PC-9 (cell line): ENCODE data around the gene PEMT. TPM values are rescaled to one million over a fixed set of nuclear protein-coding genes. Genes with fewer than 3 reads are reported as not detected.

ENCODE experiments used
- BruUV-seq: library from RNA; stranded (reverse); fragments of 400-500 nt; replicated peaks from 2 replicates; lab custom pipeline; 2021; lab: Mats Ljungman, UMichigan
- CTCF ChIA-PET: fragments of 300-600 bp; sonication (Branson Sonifier 250); formaldehyde crosslinking; loops from one replicate; lab custom pipeline; 2022; ENCODE audit warnings: antibody characterized with exemption; lab: Charles Lee
- POLR2A ChIA-PET: fragments of 300-600 bp; sonication (Branson Sonifier 250); formaldehyde crosslinking; loops from one replicate; lab custom pipeline; 2022; ENCODE audit warnings: antibody characterized with exemption; ENCODE audit not compliant: unreplicated experiment; lab: Charles Lee
- DNase-seq, 2 experiments: peaks; one replicate each; pipeline versions ENCODE4 v3.0.0 to v3.0.0-alpha.2; 2015 to 2022; ENCODE audit warnings: mixed read lengths in 1 of 2
- H2AFZ ChIP-seq: fragments of 200-600 bp; sonication (generic); 2 replicates; pipeline ENCODE4 v1.8.1; 2017; ENCODE audit warnings: antibody characterized with exemption
- H3F3A ChIP-seq: fragments of 200-600 bp; sonication (generic); 2 replicates; pipeline ENCODE4 v1.8.1; 2017; ENCODE audit warnings: antibody characterized with exemption, mild to moderate bottlenecking, low read depth; ENCODE audit not compliant: insufficient read depth
- H3K27ac ChIP-seq: fragments of 200-600 bp; sonication (generic); 2 replicates; pipeline ENCODE4 v1.6.1; 2016; ENCODE audit warnings: mixed run types
- H3K27me3 ChIP-seq: fragments of 200-600 bp; sonication (generic); 2 replicates; pipeline ENCODE4 v1.6.1; 2016; ENCODE audit warnings: low read depth, mixed run types; ENCODE audit not compliant: insufficient read depth
- H3K36me3 ChIP-seq: fragments of 200-600 bp; sonication (generic); 2 replicates; pipeline ENCODE4 v1.6.1; 2016; ENCODE audit warnings: low read depth, mixed run types
- H3K4me1 ChIP-seq: fragments of 200-600 bp; sonication (generic); replicated peaks from 2 replicates; pipeline ENCODE4 v1.6.1; 2016; ENCODE audit warnings: mixed run types; ENCODE audit not compliant: insufficient read depth
- H3K4me2 ChIP-seq: fragments of 200-600 bp; sonication (generic); 2 replicates; pipeline ENCODE4 v1.6.1; 2017; ENCODE audit warnings: mixed run types
- H3K4me3 ChIP-seq: fragments of 200-600 bp; sonication (generic); 2 replicates; pipeline ENCODE4 v1.6.1; 2016; ENCODE audit warnings: mixed run types
- H3K79me2 ChIP-seq: fragments of 200-600 bp; sonication (generic); 2 replicates; pipeline ENCODE4 v1.6.1; 2017; ENCODE audit warnings: low read depth, mixed run types
- H3K9me2 ChIP-seq: fragments of 200-600 bp; sonication (generic); 2 replicates; pipeline ENCODE4 v1.8.1; 2017; ENCODE audit warnings: mild to moderate bottlenecking; ENCODE audit not compliant: insufficient read depth
- H3K9me3 ChIP-seq: fragments of 200-600 bp; sonication (generic); 2 replicates; pipeline ENCODE4 v1.8.1; 2016; ENCODE audit warnings: low read depth; ENCODE audit not compliant: insufficient read depth
- H4K20me1 ChIP-seq: fragments of 200-600 bp; sonication (generic); 2 replicates; pipeline ENCODE4 v1.8.1; 2017; ENCODE audit not compliant: insufficient read depth
- CTCF ChIP-seq: fragments of 200-600 bp; sonication (generic); conservative IDR thresholded peaks from 2 replicates; pipeline ENCODE4 v1.6.1; 2017; ENCODE audit warnings: mixed run types, antibody characterized with exemption, mild to moderate bottlenecking, moderate library complexity
- EZH2 ChIP-seq: fragments of 200-600 bp; sonication (generic); IDR thresholded peaks from 2 replicates; pipeline ENCODE4 v1.8.0; 2017; ENCODE audit warnings: antibody characterized with exemption, low read depth
- intact Hi-C: fragments of 100-400 bp; cut with micrococcal nuclease; formaldehyde crosslinking; loops from one replicate; pipeline ENCODE4 v1.10.0; 2022; ENCODE audit not compliant: unreplicated experiment
- total RNA-seq: library from RNA; stranded (reverse); gene quantifications from 2 replicates; pipeline ENCODE4 v1.2.3, GENCODE V29; 2021

Gene PEMT
- total RNA-seq, 1 experiment from 2014 or later, result 61.2 TPM

- intact Hi-C loops, result loop anchor here (10.0 kb wide), 1 partner anchor 415 kb away; no protein-coding TSS in a partner anchor
- Histone ChIP-seq H4K20me1 (peaks cover 21% of the 10 kb centered on the region), H3K27ac (no peak overlapping the region), H3K27me3 (no peaks in the 10 kb centered on the region), H3K36me3 (no peaks in the 10 kb centered on the region), H3K9me2 (no peaks in the 10 kb centered on the region), H3K4me3 (no peak overlapping the region), H3F3A (0 out of 2 replicates have a peak, but pooled peaks cover under 1% of the 10 kb centered on the region), H3K9me3 (no peaks in the 10 kb centered on the region), H3K4me2 (no peak overlapping the region), H2AFZ (no peak overlapping the region), H3K4me1 (no peaks in the 10 kb centered on the region; the same call in 1 of the 2 replicates), H3K79me2 (no peaks in the 10 kb centered on the region)
- ChIA-PET POLR2A (interaction anchor here (0.6 kb wide), 1 partner anchor 80 kb away, joined by 8 read pairs; no protein-coding TSS in a partner anchor), CTCF (interaction anchor here (0.6 to 0.9 kb wide), 2 partner anchors 12 to 141 kb away, joined by 3 to 4 read pairs; no protein-coding TSS in a partner anchor)
- BruUV-seq, result no TSS peak
- DNase-seq, result no peak
- TF ChIP-seq EZH2 (no peak), CTCF (no peak)
Measured at GRCh38 chr17:17499402-17500145, 91.9 kb downstream of the PEMT start.

GRCh38 chr17:17498606-17499301 is 92.8 kb downstream of the PEMT start:
- H3K27ac ChIP-seq, result no peak overlapping the region
- H4K20me1 ChIP-seq, result peaks cover 24% of the 10 kb centered on the region
- H3F3A ChIP-seq, result peaks cover 7% of the 10 kb centered on the region; the same call in 1 of the 2 replicates
- POLR2A ChIA-PET, result no interaction called here
- TF ChIP-seq CTCF (no peak), EZH2 (no peak)
- H3K27me3 ChIP-seq, result no peaks in the 10 kb centered on the region
- no peak for DNase-seq
- H3K4me3 ChIP-seq, result no peak overlapping the region
- H3K4me2 ChIP-seq, result no peak overlapping the region
- H3K4me1 ChIP-seq, result no peaks in the 10 kb centered on the region; the same call in 1 of the 2 replicates
- CTCF ChIA-PET, result no interaction called here
- intact Hi-C loops, result loop anchor here (10.0 kb wide), 1 partner anchor 416 kb away; no protein-coding TSS in a partner anchor
- no peaks in the 10 kb centered on the region for H3K79me2 ChIP-seq
- H3K36me3 ChIP-seq, result no peaks in the 10 kb centered on the region
- no peaks in the 10 kb centered on the region for H3K9me2 ChIP-seq
- no peak overlapping the region for H2AFZ ChIP-seq
- no TSS peak for BruUV-seq
- no peaks in the 10 kb centered on the region for H3K9me3 ChIP-seq

GRCh38 chr17:17497845-17498520 is 93.5 kb downstream of the PEMT start:
- Histone ChIP-seq H3K4me1 (no peaks in the 10 kb centered on the region; the same call in 1 of the 2 replicates), H3K27me3 (no peaks in the 10 kb centered on the region), H3K27ac (no peak overlapping the region), H3K79me2 (no peaks in the 10 kb centered on the region), H3K9me3 (no peaks in the 10 kb centered on the region), H4K20me1 (peaks cover 26% of the 10 kb centered on the region), H3K4me3 (no peak overlapping the region), H3K9me2 (no peaks in the 10 kb centered on the region), H3K4me2 (no peak overlapping the region), H3F3A (peaks cover 14% of the 10 kb centered on the region; the same call in 1 of the 2 replicates), H2AFZ (no peak overlapping the region), H3K36me3 (no peaks in the 10 kb centered on the region)
- POLR2A ChIA-PET, result no interaction called here
- TF ChIP-seq EZH2 (no peak), CTCF (no peak)
- CTCF ChIA-PET, result interaction anchor here (1.9 to 2.8 kb wide), 2 partner anchors 14 to 116 kb away, joined by 9 to 13 read pairs; no protein-coding TSS in a partner anchor
- intact Hi-C loops, result loop anchor here (2.0 to 10.0 kb wide), 2 partner anchors 143 to 417 kb away; no protein-coding TSS in a partner anchor
- no peak for DNase-seq
- no TSS peak for BruUV-seq
